SK-N-MC (cell line): ENCODE data around the gene FER.

Experiments used
- EZH2 ChIP-seq: fragments of 200-600 bp; sonication (generic); IDR thresholded peaks from one replicate; pipeline ENCODE4 v1.6.1; 2017; ENCODE audit warnings: antibody characterized with exemption
- POLR2AphosphoS5 ChIP-seq: IDR thresholded peaks from 2 replicates; pipeline ENCODE4 v1.6.1; 2012; ENCODE audit warnings: mild to moderate bottlenecking, low read depth, low read length, borderline replicate concordance

GRCh38 chr5:108862211-108862610 is 114.5 kb downstream of the FER start:
- TF ChIP-seq EZH2 (no peak), POLR2AphosphoS5 (no peak)
